Measurements from ENCODE around the gene IFT122. TPM values are rescaled to one million over a fixed set of nuclear protein-coding genes. Genes with fewer than 3 reads are reported as not detected.
A peak's percentile ranks its signal among the peaks of the same experiment; 100 is the strongest.

The IFT122 gene
- total and polyA plus RNA-seq, 8 donors: 15.3 to 37.1 (median 21.8) TPM

DNA sequence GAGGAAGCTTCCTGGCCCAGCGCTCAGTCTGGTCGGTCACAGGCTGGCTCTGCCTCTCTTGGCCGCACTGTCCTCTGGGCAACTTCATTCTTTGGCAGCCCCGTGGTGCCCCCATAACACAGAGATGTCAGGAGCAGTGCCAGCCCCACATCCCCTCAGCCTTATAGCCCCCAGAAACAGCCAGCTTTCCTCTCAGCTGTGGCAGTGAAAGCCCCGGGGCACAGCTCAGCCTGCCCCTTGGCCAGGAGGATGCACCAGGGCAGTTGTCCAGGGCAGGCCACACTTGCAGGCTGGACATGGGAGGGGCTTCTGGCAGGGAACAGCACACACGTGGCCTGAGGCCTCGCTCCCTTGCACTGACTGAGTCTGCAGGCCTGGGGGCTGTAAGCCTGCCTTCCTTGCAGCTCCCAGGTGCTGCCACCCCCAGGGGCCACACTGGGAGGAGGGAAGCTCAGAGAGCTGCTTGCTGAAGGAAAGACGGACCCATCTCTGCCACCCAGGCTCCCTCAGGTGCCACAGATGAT, 78.1 kb downstream of the IFT122 start:
- ATAC-seq (no peak), FAIRE-seq (no peak), DNase-seq (no peak)
- Histone ChIP-seq H3K27ac (no peak overlapping the region), H3K27me3 (no peaks in the 10 kb centered on the region), H3K4me3 (no peak overlapping the region), H3K4me1 (no peaks in the 10 kb centered on the region), H3K36me3 (peaks cover 0 to 12% (median 0%) of the 10 kb centered on the region in 3 donors), H3K9me3 (no peaks in the 10 kb centered on the region)
- TF ChIP-seq, protein P1, sequence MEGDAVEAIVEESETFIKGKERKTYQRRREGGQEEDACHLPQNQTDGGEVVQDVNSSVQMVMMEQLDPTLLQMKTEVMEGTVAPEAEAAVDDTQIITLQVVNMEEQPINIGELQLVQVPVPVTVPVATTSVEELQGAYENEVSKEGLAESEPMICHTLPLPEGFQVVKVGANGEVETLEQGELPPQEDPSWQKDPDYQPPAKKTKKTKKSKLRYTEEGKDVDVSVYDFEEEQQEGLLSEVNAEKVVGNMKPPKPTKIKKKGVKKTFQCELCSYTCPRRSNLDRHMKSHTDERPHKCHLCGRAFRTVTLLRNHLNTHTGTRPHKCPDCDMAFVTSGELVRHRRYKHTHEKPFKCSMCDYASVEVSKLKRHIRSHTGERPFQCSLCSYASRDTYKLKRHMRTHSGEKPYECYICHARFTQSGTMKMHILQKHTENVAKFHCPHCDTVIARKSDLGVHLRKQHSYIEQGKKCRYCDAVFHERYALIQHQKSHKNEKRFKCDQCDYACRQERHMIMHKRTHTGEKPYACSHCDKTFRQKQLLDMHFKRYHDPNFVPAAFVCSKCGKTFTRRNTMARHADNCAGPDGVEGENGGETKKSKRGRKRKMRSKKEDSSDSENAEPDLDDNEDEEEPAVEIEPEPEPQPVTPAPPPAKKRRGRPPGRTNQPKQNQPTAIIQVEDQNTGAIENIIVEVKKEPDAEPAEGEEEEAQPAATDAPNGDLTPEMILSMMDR (IDR thresholded peaks at IDR 0.05): no peak
- intact Hi-C loops (cut with DNase I): no loop called here
- WGBS, 2 donors: 87 to 92% methylated on average over 8 of the region's 8 CpGs

DNA sequence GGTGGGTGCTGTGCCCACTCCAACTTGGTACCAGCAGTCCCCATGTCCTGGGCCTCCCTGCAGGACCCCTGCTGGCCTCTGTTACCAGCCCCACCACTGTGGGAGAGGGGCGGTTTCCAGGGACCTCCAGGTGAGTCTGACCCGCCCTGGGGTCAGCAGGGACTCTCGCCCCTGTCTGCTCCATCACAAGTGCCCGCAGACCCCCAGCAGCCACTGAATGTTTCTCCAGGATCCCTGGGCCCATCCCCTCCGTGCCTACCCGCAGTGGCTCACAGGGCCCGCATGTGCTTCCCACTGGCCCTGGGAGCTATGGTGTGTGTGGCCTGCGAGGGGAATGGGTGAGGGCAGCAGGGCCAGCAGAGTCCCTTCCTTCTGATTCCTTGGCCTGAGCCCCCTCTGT, 78.6 kb downstream of the IFT122 start:
- intact Hi-C loops (cut with DNase I): no loop called here
- H3K4me3 ChIP-seq: no peak overlapping the region
- H3K9me3 ChIP-seq: no peaks in the 10 kb centered on the region
- no peaks in the 10 kb centered on the region for H3K4me1 ChIP-seq
- no peak for DNase-seq
- TF ChIP-seq, protein P1 (IDR thresholded peaks at IDR 0.05): no peak
- FAIRE-seq: no peak
- WGBS, 2 donors: 93 to 97% methylated on average over 8 of the region's 8 CpGs
- no peak for ATAC-seq
- peaks cover 0 to 7% (median 0%) of the 10 kb centered on the region in 3 donors for H3K36me3 ChIP-seq
- H3K27ac ChIP-seq: no peak overlapping the region
- H3K27me3 ChIP-seq: no peaks in the 10 kb centered on the region

DNA sequence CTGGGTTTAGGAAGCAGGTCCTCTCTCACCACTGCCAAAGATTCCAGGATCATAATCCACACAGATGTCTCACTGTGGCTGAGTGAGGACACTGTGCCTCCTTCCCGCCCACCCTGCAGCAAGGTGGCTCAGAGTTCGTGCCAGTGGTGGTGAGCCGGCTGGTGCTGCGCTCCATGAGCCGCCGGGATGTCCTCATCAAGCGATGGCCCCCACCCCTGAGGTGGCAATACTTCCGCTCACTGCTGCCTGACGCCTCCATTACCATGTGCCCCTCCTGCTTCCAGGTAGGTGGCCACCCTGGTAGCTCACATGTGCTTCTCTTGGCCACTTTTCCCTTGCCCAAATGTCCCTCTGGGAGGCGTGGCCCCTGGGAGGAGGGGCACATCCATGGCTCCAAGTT, 79.4 kb downstream of the IFT122 start:
- no peaks in the 10 kb centered on the region for H3K27me3 ChIP-seq
- FAIRE-seq (no peak), DNase-seq (no peak), ATAC-seq (no peak)
- H3K4me3 ChIP-seq: no peak overlapping the region
- 94 to 95% methylated on average over 10 of the region's 10 CpGs for WGBS, 2 donors
- H3K4me1 ChIP-seq: no peaks in the 10 kb centered on the region
- H3K36me3 ChIP-seq: no peaks in the 10 kb centered on the region
- TF ChIP-seq, protein P1 (IDR thresholded peaks at IDR 0.05): no peak
- H3K27ac ChIP-seq: no peak overlapping the region
- no peaks in the 10 kb centered on the region for H3K9me3 ChIP-seq
- intact Hi-C loops (cut with DNase I): no loop called here

DNA sequence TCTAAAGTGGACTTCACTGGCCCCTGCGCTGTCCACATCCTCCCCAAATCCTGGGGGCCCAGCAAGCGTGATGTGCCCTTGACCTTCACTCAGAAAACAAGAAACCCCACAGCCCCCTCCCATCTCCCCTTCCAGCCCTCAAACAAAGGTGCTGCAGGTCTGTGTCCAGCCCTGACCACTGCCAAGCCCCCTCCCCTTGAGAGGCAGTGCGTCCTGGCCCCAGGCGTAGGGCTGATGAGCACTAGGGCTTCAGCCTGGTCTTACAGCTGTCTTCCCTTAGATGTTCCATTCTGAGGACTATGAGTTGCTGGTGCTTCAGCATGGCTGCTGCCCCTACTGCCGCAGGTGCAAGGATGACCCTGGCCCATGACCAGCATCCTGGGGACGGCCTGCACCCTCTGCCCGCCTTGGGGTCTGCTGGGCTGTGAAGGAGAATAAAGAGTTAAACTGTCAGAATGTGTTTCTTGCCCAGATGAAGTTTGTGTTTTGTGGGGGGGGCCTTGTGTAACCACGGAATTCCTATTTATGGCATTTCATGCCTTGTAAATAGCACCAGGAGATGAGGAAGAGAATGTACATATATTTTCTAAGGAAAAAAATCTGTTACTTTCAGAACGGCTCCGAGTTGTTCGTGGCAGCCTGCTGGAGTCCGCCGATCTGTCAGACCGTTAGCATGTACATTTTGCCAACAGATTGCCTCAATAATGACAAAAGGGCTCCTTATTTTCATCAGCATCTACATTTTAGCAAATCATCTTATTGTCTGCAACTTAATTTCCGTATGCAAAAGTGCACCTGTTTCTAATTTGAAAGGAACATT, 80.1 kb downstream of the IFT122 start:
- intact Hi-C loops (cut with DNase I): no loop called here

More for the DNA sequence above, 80.1 kb downstream of the IFT122 start:
- H3K36me3 ChIP-seq: no peaks in the 10 kb centered on the region
- TF ChIP-seq, protein P1 (IDR thresholded peaks at IDR 0.05): no peak
- ATAC-seq: no peak
- peak in 1 of 6 donors; percentile 30 for DNase-seq
- H3K4me1 ChIP-seq: no peaks in the 10 kb centered on the region
- no peak overlapping the region for H3K27ac ChIP-seq
- no peaks in the 10 kb centered on the region for H3K9me3 ChIP-seq
- no peak overlapping the region for H3K4me3 ChIP-seq
- WGBS, 2 donors: 89 to 93% methylated on average over 15 of the region's 15 CpGs
- FAIRE-seq: no peak
- H3K27me3 ChIP-seq: no peaks in the 10 kb centered on the region

Data from pancreas (tissue), 10 donors.